Esophagus squamous epithelium (tissue), 5 donors: ENCODE data around the gene PTGES. TPM values are rescaled to one million over a fixed set of nuclear protein-coding genes. Genes with fewer than 3 reads are reported as not detected.

Experiments used
- DNase-seq: peaks from one replicate; lab custom pipeline; 2025; lab: John Stamatoyannopoulos, UW
- H3K27ac ChIP-seq, 4 donors: fragments of 200-600 bp; sonication (generic); one replicate each; pipeline ENCODE4 v1.5.1; 2016 to 2019; ENCODE audit warnings: mild to moderate bottlenecking in 1 of 4
- H3K27me3 ChIP-seq, 4 donors: fragments of 200-600 bp; sonication (generic); 1 replicate in 3 of 4; 2 replicates in 1 of 4; pipeline versions ENCODE4 v1.5.1 to v1.6.0; 2017 to 2021; ENCODE audit warnings: antibody characterized with exemption in 1 of 4
- H3K36me3 ChIP-seq, 3 donors: fragments of 200-600 bp; sonication (generic); one replicate each; pipeline ENCODE4 v1.5.1; 2016 to 2019
- H3K4me1 ChIP-seq, 3 donors: fragments of 200-600 bp; sonication (generic); one replicate each; pipeline ENCODE4 v1.5.1; 2017 to 2019
- H3K4me3 ChIP-seq, 4 donors: fragments of 200-600 bp; sonication (generic); 1 replicate in 3 of 4; 2 replicates in 1 of 4; pipeline ENCODE4 v1.5.1; 2016 to 2019; ENCODE audit warnings: mild to moderate bottlenecking in 2 of 4, moderate library complexity in 1 of 4
- H3K9me3 ChIP-seq, 3 donors: fragments of 200-600 bp; sonication (generic); one replicate each; pipeline ENCODE4 v1.5.1; 2016 to 2019
- POLR2A ChIP-seq, 4 donors: fragments of 450-650 bp; IDR thresholded peaks; one replicate each; pipeline ENCODE4 v1.6.1; 2017; ENCODE audit warnings: antibody characterized with exemption in 4 of 4, mild to moderate bottlenecking in 4 of 4, moderate library complexity in 3 of 4
- WGBS, 2 donors: methylation state at CpG; one replicate each; pipeline ENCODE4 v1.1.5; 2018; 5-methylcytosine and 5-hydroxymethylcytosine counted together
- intact Hi-C: fragments of 100-400 bp; cut with DNase I; formaldehyde crosslinking; loops from one replicate; pipeline ENCODE4 v1.15.0; 2022
- total RNA-seq, 4 donors: library from RNA; depleted of rRNA; stranded (reverse); fragments of >200 nt; gene quantifications; one replicate each; pipeline ENCODE4 v1.1.0, GENCODE V29; 2016
- TF ChIP-seq, protein P1 (sequence below), 6 experiments: fragments of 450-650 bp in 4 of 6; fragments of 200-600 bp in 2 of 6; sonication (generic) in 2 of 6; IDR thresholded peaks; one replicate each; pipeline ENCODE4 v1.5.1; 2016 to 2019; ENCODE audit warnings: antibody characterized with exemption in 6 of 6, mild to moderate bottlenecking in 4 of 6, moderate library complexity in 4 of 6
- donor health status: DM: yes; HTN: yes; CAD: no.

PTGES gene
- total RNA-seq, 4 donors from 2014 or later = 5.6 to 31.2 (median 14.9) TPM

- Histone ChIP-seq H3K4me3 (no peak overlapping the region), H3K27ac (no peak overlapping the region), H3K9me3 (no peaks in the 10 kb centered on the region), H3K4me1 (peaks cover 0 to 5% (median 0%) of the 10 kb centered on the region in 3 donors), H3K36me3 (no peaks in the 10 kb centered on the region), H3K27me3 (peaks cover 0 to 56% (median 0%) of the 10 kb centered on the region in 4 donors)
- TF ChIP-seq, protein P1, sequence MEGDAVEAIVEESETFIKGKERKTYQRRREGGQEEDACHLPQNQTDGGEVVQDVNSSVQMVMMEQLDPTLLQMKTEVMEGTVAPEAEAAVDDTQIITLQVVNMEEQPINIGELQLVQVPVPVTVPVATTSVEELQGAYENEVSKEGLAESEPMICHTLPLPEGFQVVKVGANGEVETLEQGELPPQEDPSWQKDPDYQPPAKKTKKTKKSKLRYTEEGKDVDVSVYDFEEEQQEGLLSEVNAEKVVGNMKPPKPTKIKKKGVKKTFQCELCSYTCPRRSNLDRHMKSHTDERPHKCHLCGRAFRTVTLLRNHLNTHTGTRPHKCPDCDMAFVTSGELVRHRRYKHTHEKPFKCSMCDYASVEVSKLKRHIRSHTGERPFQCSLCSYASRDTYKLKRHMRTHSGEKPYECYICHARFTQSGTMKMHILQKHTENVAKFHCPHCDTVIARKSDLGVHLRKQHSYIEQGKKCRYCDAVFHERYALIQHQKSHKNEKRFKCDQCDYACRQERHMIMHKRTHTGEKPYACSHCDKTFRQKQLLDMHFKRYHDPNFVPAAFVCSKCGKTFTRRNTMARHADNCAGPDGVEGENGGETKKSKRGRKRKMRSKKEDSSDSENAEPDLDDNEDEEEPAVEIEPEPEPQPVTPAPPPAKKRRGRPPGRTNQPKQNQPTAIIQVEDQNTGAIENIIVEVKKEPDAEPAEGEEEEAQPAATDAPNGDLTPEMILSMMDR (IDR thresholded peaks at IDR 0.05) = no peak
- TF ChIP-seq POLR2A (IDR thresholded peaks at IDR 0.05) = no peak
- intact Hi-C loops = loop anchor here (10.0 kb wide), 1 partner anchor 87 kb away; the partner anchor contains the start of gene ASB6
- no peak for DNase-seq
- 58 to 62% methylated on average over 7 to 10 of the region's 10 CpGs for WGBS, 2 donors
These were observed 20.7 kb downstream of the PTGES start for GRCh38 chr9:129732100-129732499.

- Histone ChIP-seq H3K36me3 (no peaks in the 10 kb centered on the region), H3K4me1 (peaks cover 0 to 8% (median 3%) of the 10 kb centered on the region in 3 donors), H3K9me3 (no peaks in the 10 kb centered on the region), H3K4me3 (no peak overlapping the region), H3K27ac (no peak overlapping the region), H3K27me3 (peaks cover 0 to 53% (median 0%) of the 10 kb centered on the region in 4 donors)
- TF ChIP-seq POLR2A (IDR thresholded peaks at IDR 0.05) = no peak
- TF ChIP-seq, protein P1 (IDR thresholded peaks at IDR 0.05) = no peak
- DNase-seq = no peak
- intact Hi-C loops = loop anchor here (10.0 kb wide), 1 partner anchor 87 kb away; the partner anchor contains the start of gene ASB6
- WGBS, 2 donors = 43 to 44% methylated on average over 6 of the region's 6 CpGs
These were observed 21.3 kb downstream of the PTGES start for GRCh38 chr9:129731477-129732085.

DNA sequence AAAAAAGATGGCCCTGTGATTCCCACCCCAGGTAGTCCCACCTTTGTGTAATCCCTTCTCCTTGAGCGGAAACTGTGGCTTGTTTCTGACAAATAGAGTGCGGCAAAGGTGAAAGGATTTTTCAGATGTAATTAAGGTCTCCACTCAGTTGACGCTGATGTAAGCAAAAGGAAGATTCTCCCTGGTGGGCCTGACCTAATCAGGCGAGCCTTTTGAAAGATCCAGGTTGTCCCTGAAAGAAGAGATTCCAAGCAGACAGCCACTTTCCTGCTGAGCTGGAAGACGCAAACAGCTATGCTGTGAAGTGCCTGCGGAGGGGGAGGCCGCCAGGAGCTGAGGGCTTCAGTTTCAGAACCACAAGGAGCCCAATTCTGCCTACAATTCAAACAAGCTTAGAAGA, 24.1 kb downstream of the PTGES start:
- DNase-seq = no peak
- WGBS, 2 donors = 87% methylated on average over 4 to 7 of the region's 7 CpGs
- intact Hi-C loops = no loop called here
- peaks cover 0 to 20% (median 12%) of the 10 kb centered on the region in 3 donors for H3K4me1 ChIP-seq
- H3K36me3 ChIP-seq = no peaks in the 10 kb centered on the region
- H3K9me3 ChIP-seq = no peaks in the 10 kb centered on the region
- no peak overlapping the region for H3K27ac ChIP-seq
- no peak overlapping the region for H3K4me3 ChIP-seq
- TF ChIP-seq POLR2A (IDR thresholded peaks at IDR 0.05) = no peak
- TF ChIP-seq, protein P1 (IDR thresholded peaks at IDR 0.05) = no peak
- H3K27me3 ChIP-seq = peaks cover 0 to 37% (median 0%) of the 10 kb centered on the region in 4 donors

DNA sequence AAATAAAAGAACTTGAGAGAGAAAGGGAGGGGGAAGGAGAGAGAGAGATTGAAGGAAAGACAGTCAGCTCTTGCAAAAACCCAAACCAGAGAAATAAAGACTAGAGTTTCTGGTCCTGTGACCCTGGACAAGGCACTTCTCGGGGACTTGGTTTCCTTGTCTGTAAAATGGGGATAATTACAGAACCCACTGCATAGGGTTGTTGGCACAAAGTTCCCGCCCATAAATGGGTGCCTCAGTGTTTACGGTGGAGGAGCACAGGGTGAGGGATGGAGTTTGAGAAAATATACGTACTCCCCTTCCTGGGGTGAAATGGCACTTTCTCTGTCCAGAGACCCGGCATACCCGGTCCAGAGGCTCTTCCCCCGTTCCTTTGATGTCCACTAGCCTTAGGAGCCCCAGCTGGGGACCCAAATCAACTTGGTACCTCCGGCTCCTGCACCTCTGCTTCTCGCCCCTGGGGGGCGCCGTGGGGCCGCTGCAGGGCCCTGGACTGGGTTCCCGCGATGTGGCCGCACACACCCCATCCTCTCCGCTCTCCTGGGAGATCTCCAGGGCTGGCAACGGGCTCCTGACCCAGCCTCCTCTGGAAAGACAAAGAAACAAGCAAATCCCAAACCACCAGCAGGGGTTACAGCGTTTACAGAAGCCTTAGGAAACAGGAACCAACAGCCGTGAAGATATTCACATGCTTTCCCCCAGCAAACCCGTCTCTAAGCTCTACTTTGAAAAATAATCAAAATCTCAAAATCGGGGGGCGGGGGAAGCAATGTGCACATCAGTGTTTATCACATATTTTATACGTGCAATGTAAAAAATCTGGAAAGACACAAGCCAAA, 26.3 kb downstream of the PTGES start:
- Histone ChIP-seq H3K4me3 (peak overlapping the region in 1 of 4 donors; percentile 12), H3K27ac (peak overlapping the region in 2 of 4 donors; percentile 33 to 39)
- TF ChIP-seq, protein P1 (IDR thresholded peaks at IDR 0.05) = peak; percentile 58 to 92 (median 88)
- no peak for TF ChIP-seq POLR2A (IDR thresholded peaks at IDR 0.05)

More for the DNA sequence above, 26.3 kb downstream of the PTGES start:
- H3K36me3 ChIP-seq = no peaks in the 10 kb centered on the region
- H3K4me1 ChIP-seq = peaks cover 0 to 20% (median 12%) of the 10 kb centered on the region in 3 donors
- DNase-seq = no peak
- H3K27me3 ChIP-seq = peaks cover 0 to 20% (median 0%) of the 10 kb centered on the region in 4 donors
- 16 to 20% methylated on average over 13 to 16 of the region's 23 CpGs for WGBS, 2 donors
- intact Hi-C loops = no loop called here
- no peaks in the 10 kb centered on the region for H3K9me3 ChIP-seq
